ENCODE results near the gene SOX9. TPM values are rescaled to one million over a fixed set of nuclear protein-coding genes. Genes with fewer than 3 reads are reported as not detected.

The SOX9 gene
- total RNA-seq, 1 donor from 2014 or later = 5.1 TPM

GRCh38 chr17:72101526-72101925, 19.3 kb upstream of the SOX9 start:
- Mint-ChIP-seq H3K27ac (ENCODE audit: unreplicated experiment) (no peak overlapping the region), H3K36me3 (ENCODE audit: low read depth, unreplicated experiment) (no peaks in the 10 kb centered on the region), H3K27me3 (ENCODE audit: unreplicated experiment) (peaks cover 4% of the 10 kb centered on the region), H3K9me3 (ENCODE audit: unreplicated experiment) (no peaks in the 10 kb centered on the region), H3K4me3 (ENCODE audit: unreplicated experiment) (no peak overlapping the region), H3K4me1 (ENCODE audit: unreplicated experiment) (peaks cover 2% of the 10 kb centered on the region)
- TF ChIP-seq CTCF (IDR thresholded peaks at IDR 0.05; ENCODE audit: unreplicated experiment) = no peak
- DNase-seq (ENCODE audit: low spot score) = no peak

GRCh38 chr17:72102366-72102765, 18.5 kb upstream of the SOX9 start:
- no peak overlapping the region for H3K27ac Mint-ChIP-seq (ENCODE audit: unreplicated experiment)
- no peak for DNase-seq (ENCODE audit: low spot score)

GRCh38 chr17:72104164-72104862, 16.5 kb upstream of the SOX9 start:
- no peak overlapping the region for H3K27ac Mint-ChIP-seq (ENCODE audit: unreplicated experiment)
- no peak for TF ChIP-seq CTCF (IDR thresholded peaks at IDR 0.05; ENCODE audit: unreplicated experiment)
- H3K27me3 Mint-ChIP-seq (ENCODE audit: unreplicated experiment) = peaks cover 3% of the 10 kb centered on the region
- no peak for DNase-seq (ENCODE audit: low spot score)
- H3K9me3 Mint-ChIP-seq (ENCODE audit: unreplicated experiment) = no peaks in the 10 kb centered on the region
- no peaks in the 10 kb centered on the region for H3K36me3 Mint-ChIP-seq (ENCODE audit: low read depth, unreplicated experiment)
- no peak overlapping the region for H3K4me3 Mint-ChIP-seq (ENCODE audit: unreplicated experiment)
- peaks cover 7% of the 10 kb centered on the region for H3K4me1 Mint-ChIP-seq (ENCODE audit: unreplicated experiment)

More at GRCh38 chr17:72102366-72102765, 18.5 kb upstream of the SOX9 start:
- H3K27me3 Mint-ChIP-seq (ENCODE audit: unreplicated experiment) = peaks cover 4% of the 10 kb centered on the region
- H3K9me3 Mint-ChIP-seq (ENCODE audit: unreplicated experiment) = no peaks in the 10 kb centered on the region
- H3K4me3 Mint-ChIP-seq (ENCODE audit: unreplicated experiment) = no peak overlapping the region
- H3K36me3 Mint-ChIP-seq (ENCODE audit: low read depth, unreplicated experiment) = no peaks in the 10 kb centered on the region
- H3K4me1 Mint-ChIP-seq (ENCODE audit: unreplicated experiment) = peaks cover 7% of the 10 kb centered on the region
- TF ChIP-seq CTCF (IDR thresholded peaks at IDR 0.05; ENCODE audit: unreplicated experiment) = no peak

- DNase-seq (ENCODE audit: low spot score) = no peak
- Mint-ChIP-seq H3K4me1 (ENCODE audit: unreplicated experiment) (peaks cover 7% of the 10 kb centered on the region), H3K27me3 (ENCODE audit: unreplicated experiment) (peaks cover 3% of the 10 kb centered on the region), H3K4me3 (ENCODE audit: unreplicated experiment) (no peak overlapping the region), H3K9me3 (ENCODE audit: unreplicated experiment) (no peaks in the 10 kb centered on the region), H3K36me3 (ENCODE audit: low read depth, unreplicated experiment) (no peaks in the 10 kb centered on the region), H3K27ac (ENCODE audit: unreplicated experiment) (no peak overlapping the region)
- no peak for TF ChIP-seq CTCF (IDR thresholded peaks at IDR 0.05; ENCODE audit: unreplicated experiment)
These were observed 16.0 kb upstream of the SOX9 start for GRCh38 chr17:72104863-72105234.

GRCh38 chr17:72107100-72107499, 13.7 kb upstream of the SOX9 start:
- no peak overlapping the region for H3K27ac Mint-ChIP-seq (ENCODE audit: unreplicated experiment)
- H3K4me3 Mint-ChIP-seq (ENCODE audit: unreplicated experiment) = no peak overlapping the region
- H3K36me3 Mint-ChIP-seq (ENCODE audit: low read depth, unreplicated experiment) = no peaks in the 10 kb centered on the region
- H3K27me3 Mint-ChIP-seq (ENCODE audit: unreplicated experiment) = peaks cover 3% of the 10 kb centered on the region
- no peak for DNase-seq (ENCODE audit: low spot score)
- no peak for TF ChIP-seq CTCF (IDR thresholded peaks at IDR 0.05; ENCODE audit: unreplicated experiment)
- H3K4me1 Mint-ChIP-seq (ENCODE audit: unreplicated experiment) = peaks cover 7% of the 10 kb centered on the region
- H3K9me3 Mint-ChIP-seq (ENCODE audit: unreplicated experiment) = no peaks in the 10 kb centered on the region
